Stimulated activated CD8-positive, alpha-beta memory T cell treated with anti-CD3 and anti-CD28 coated beads, Interleukin-4, amount 100 ng/mL, for 24 hours (primary cell): ENCODE measurements around the gene COL25A1.

Experiments
- DNase-seq: peaks from one replicate; pipeline ENCODE4 v3.0.0-alpha.2; 2020; ENCODE audit warnings: low read depth

Gene COL25A1

DNA sequence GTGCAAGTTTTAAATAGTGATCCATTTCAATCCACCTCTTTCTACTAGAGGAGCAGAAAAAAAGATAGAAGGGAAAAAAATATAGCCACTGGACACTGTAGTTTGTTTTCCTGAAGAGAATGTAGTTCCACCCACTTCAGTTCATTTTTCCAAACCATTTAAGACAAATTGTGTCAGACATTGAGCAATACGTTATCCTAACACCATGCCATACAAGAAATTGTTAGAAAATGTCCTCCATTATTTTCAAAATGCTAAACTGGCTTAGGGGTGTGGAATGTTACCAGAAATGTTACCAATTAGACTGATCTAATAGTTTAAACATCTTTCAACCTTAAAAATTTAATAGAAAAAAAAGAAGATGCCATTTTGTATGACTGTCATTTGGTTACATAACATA is 491.0 kb downstream of the COL25A1 start:
- no peak for DNase-seq

DNA sequence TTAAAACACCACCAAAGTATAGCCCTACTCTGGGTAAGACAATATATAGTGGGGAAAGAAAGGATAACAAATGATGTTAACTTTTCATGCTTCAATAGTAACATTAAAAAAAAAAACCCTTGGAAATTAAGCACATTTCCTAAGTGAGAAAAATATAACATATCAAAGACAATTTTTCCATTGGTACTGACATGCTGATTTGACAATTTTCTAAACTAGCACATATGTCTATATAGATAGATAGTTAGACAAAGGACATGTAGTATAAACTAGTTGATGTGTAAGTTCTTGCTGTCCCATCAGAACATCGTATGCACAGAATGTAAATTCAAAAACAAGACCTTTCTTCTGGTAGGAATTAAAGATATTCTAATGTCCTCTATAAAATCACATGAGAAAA is 492.4 kb downstream of the COL25A1 start:
- DNase-seq = no peak

DNA sequence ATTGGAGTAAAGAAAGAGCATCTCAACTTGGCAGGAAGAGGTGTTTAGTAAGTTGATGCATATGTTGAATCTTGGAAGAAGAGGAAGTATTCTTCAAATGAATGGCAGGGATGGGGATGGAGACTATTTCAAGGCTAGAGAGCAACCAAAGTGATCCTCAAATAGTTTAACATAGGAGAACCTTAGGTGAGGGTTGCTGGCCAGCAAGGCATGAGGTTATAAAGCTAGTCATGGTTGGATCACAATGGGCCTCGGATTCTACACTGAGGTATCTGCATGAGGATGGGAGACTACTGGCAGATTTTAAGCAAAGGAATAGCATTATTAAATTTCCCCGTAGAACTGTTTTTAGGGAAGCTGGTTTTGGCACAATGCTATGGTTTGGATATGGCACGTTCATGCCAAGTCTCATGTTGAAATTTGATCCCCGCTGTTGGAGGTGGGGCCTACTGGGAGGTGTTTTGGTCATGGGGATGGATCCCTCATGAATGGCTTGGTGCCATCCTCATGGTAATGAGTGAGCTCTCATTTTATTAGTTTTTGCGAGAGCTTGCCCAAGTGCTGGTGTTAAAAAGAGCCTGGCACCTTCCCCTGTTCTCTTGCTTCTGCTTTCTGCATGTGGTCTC is 497.7 kb downstream of the COL25A1 start:
- DNase-seq = no peak

DNA sequence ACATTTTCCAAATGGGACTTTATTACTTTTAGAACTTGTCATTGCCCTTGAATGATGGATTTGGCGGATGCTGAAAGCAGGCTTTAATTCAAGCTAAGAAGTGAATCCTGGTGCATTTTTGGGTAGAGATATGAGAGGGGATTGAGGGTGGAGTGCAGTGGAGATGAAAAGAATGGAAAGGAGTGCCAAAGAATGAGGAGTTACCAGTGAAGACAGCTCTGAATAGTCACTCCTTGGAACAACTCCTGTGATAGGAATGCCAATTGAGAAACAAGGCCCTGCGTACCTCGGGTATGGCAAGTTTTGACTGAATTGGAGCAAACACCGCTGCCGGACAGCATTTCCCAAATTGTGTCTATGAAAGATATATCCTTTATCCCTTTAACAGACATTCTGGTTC is 503.2 kb downstream of the COL25A1 start:
- DNase-seq = no peak

DNA sequence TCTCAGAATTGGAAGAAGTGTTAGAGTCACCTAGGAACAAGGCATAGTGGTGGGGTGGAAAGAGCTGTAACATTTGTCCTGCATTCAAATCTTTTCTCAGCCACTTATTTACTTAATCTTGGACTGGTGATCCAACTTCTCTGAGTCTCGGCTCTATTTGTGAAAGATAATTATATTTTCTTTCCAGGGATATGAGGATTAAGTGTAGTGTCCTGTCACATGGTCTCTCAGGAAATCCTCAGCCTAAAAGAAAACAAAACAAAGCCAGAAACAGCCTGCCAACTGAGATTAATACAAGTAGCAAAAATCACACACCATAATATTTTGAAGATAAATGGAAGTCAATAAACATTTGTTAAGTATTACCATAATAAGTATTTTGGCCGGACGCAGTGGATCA is 506.3 kb downstream of the COL25A1 start:
- DNase-seq = no peak

DNA sequence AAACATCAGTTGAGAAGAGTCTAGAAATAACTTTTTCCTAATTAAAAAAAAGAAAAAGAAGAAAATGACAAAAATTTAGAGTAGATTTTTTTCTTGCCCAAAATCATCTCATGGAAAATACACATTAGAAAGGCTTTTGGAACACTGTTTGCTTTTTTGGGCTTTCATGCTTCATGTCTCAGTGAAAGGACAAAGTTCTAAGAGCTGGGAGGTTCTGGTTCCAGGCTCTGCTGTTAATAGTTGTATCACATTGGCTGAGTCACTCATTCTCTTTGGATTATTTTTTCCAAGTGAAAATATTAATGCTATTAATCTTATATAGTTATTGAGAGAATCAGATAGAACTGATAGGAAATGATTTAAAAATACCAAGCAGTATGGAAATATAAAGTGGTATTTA is 506.7 kb downstream of the COL25A1 start:
- no peak for DNase-seq

DNA sequence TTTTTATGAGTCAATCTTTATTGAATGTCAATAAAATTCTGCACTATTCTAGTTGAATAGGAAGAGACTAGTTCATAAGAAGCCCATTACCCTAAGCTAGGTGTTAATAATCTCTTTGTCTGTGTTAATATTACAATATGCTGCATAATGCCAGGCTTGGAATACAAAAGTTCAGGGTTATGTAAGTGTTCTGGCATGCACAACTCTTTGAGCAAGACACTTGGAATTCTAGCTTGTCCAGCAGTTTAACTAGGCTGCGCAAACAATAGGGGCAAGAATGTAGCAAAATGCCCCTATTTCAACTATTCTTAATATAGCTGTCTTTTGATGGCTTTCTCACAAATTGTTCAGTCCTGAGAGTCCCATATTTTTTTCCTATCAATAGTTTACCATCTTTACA is 508.3 kb downstream of the COL25A1 start:
- no peak for DNase-seq

DNA sequence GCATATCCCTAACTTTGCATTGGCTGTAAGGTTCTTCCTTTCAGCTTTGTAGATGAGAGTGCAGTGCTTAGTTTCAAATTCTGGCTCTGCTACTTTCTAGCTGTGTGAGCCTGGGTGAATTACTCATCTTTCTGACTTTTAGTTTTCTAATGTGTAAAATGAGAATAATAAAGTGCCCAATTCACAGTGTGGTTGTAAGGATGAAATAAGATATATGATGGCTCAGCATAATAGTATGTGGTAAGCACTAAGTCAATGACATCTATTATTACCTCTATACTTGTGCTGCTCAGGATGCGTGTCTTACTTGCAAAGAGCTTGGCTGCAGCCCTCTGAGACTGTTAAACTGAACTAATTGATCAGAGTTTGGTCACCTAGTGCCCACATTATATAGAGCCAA is 509.0 kb downstream of the COL25A1 start:
- no peak for DNase-seq

DNA sequence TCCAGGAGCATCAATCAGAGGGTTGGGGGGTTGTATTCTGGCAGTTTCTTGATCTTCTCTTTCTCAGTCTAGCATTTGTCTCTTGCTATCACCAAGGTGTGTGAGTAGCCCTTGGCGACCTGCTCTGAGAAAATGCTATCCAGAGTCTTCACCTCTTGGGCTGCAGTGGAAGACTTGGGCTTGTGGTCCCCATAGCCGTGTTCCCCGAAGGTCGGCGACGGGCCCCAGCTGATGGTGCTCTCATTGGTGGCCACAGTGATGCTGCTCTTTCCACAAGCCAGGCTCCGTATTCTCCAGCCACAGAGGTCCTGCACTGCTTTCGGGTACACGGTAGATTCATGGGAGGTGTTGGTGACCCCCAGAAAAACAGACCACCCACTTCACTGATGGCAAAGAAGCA is 513.7 kb downstream of the COL25A1 start:
- DNase-seq = no peak

DNA sequence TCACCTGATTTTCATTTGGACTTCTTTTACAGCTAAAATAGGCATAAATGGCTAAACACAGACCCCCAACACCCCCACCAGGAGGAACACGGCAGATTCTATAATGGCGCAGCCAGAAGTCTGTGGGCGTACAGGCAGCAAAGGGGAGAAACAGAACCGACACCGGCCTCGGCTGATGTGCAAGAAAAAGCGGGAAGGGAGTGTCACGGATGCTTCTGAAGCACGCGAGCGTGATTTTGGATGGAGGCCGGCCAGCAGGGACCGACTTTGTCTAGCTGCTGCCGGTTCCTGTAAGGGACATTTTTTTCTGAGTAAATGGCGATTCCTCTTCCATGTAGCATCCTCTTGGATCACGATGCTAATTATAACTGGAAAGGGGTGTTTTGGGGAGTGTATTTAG is 514.7 kb downstream of the COL25A1 start:
- DNase-seq = no peak

DNA sequence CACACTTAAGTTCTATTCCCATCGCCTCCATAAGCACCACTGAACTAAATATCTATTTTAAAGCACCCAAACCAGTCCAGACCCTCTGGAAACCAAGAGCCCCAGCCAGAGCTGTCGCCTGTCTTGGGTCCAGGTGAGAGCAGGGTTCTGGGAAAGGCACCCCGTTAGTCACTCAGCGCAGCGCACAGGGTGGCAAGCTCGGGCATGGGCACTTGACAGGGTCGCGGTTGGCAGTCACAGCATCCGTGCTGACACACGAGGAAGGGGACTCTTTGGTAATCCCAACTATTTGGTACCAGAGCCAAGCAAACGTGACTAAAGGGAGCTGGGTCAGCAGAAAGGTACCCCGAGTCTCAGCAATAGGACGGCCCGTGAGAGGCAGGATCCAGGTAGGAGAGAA is 515.4 kb downstream of the COL25A1 start:
- DNase-seq = no peak

DNA sequence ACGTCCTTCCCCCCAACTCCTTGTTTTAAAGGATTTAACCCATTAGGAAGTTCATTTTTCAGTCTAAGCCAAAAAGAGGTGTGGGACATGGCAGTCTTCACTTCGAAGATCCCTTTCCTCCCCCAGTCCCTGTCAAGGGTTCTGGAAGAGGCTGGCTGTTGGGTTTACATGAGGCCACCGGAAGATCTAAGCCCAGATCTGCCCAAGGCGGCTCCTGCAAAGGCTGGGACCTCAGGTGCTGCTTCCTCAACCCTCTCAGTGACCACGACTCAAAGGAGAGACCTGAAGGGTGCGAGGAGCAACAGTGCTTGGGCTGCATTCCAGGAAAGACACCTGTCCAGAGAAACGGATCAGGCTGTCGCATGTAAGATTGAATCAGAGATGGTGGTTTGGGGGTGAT is 516.1 kb downstream of the COL25A1 start:
- no peak for DNase-seq

DNA sequence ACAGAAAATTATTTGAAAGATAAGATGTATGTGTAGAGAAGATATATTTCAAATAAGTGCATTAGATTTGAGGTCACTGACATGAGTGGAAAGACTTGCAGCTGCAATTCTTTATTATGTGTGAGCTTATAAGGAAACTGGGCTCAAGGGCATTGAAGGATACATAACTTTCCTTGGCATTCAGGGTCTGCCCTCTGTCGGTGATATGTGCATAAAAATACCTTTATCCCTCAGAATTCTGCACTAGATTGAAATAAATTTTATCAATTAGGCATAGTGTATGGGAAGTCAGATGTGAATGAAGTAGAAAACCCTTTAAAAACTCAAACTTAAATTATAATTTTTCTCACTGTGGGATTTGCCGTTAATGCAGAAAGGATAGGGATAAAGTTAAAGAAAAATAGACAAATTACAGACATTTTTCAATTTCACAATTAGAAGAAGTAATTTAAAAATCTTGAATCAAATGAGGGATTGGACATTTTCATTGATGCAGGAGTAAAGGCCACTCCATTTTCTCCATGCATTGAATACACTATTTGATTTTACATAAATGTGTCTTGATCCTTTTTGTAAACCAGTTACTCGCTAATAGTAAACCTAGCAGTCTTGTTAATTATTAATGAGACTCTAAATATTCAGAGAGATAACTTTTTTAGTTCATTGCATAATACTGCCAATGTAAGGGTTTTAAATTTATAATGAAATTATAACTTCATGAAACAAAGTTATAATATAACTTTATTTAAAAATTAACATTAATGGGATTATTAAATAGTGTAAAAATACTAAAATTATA is 518.6 kb downstream of the COL25A1 start:
- no peak for DNase-seq

DNA sequence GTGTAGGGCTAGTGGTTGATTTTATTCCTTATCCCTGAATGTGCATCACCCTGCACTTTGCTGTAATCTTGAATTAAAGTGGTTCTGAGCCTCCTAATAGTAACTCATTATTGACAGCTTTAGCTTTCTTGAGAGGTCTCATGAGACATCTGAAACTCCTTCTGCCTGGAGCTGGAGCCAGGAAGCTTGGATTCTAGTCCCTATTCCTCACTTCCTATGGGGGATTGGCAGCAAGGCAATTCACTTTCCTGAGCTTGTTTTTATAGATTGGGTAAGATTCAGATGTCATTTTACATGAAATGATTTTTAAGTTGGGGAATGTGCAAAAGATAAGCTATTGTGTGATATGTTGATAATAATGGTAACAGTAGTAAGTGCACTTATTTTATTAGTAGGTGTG is 522.5 kb downstream of the COL25A1 start:
- no peak for DNase-seq

DNA sequence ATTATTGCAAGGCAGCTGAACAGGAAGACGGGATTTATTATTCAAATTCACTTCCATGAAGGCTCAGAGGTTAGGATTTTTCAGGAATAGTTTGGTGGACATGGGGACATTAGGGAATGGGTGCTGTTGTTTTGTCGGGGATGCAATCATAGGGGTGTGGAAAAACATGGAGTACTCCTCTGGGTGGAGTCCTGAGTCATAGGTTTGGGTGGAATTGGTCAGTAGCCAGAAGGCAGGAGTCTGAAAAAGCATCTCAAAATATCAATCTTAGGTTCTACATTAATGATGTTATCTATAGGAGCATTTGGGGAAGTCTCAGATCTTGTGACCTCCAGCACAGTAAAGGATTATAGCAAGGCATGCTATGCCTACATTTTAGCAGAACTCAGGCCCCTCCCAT is 525.1 kb downstream of the COL25A1 start:
- no peak for DNase-seq

DNA sequence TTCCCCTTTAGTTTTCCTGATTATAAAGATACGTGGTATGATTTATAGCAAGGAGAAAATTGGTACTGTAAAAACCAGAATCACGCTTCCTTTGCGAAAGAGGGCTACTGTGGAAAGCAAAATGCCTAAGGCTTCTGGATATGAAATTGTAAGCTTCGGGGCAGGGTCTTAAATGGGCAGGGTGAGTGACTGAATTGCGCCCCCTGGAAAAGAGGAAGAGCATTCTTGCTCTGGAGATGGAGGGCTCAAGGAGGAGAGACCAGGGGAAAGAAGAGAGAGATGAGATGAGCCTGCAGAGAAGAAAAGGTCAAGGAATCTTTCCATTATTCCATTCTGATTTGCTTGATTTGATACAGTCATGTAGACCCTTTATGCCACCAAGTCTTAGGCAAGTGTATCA is 526.5 kb downstream of the COL25A1 start:
- DNase-seq = no peak

DNA sequence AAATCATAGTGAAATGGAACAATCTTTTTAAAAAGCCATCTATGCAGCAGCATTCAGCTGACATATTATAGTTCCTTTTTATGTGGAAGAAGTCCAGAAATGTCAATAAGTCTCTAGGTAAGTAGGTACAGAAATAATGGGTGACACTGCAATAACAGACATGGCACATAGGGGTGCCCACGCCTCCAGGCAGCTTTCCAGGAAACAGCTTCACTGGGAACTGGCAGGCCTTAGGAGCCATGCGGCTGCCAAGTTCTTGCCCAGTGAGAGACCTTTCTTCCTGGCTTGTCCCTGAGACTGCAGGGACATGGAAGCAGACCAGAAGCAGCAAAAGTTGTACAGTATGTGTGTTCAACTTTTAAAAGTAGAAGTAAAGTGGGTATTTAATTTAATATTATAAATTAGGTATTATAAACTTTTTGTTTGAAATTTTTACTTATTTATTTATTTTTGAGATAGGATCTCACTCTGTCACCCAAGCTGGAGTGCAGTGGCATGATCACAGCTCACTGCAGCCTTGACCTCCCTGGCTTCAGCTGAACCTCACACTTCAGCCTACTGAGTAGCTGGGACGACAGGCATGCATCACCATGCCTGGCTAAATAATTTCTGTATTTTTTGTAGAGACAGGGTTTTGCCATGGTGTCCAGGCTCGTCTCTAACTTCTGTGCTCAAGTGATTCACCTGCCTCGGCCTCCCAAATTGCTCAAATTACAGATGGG is 527.5 kb downstream of the COL25A1 start:
- DNase-seq = no peak

DNA sequence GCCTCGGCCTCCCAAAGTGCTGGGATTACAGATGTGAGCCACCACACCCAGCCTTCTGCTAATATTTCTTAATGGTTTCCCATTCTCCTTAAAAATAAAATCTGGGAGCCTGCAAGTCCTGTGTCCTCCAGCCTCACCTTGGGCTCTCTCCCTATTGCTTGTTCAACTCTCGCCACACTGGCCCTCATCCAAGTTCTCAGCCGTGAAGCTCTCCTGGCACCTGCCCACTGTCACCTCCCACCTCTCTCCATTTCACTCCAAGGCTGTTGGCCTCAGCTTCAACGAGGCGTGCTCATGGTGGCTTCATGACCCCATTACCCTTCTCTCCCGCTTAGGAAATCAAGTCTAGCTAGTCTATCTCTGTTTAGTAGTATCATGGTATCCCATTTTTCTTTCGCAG is 530.1 kb downstream of the COL25A1 start:
- no peak for DNase-seq

DNA sequence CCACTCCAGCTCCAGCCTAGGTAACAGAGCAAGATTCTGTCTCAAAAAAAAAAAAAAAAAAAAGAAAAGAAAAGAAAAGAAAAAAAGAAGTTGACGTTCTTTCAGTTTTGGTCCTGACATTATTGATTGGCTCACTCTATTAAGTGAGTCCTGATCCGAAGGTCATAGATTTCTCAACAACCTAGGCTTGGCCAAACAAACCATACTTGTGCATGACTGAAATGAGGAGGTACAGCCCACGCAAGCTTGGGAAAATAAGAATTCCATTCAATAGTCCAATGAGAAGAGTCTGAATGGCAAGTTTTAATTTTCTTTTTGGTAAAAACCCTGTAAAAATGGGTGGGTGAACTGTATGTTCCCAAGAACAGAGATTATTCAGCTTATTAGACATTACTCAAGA is 536.4 kb downstream of the COL25A1 start:
- no peak for DNase-seq

DNA sequence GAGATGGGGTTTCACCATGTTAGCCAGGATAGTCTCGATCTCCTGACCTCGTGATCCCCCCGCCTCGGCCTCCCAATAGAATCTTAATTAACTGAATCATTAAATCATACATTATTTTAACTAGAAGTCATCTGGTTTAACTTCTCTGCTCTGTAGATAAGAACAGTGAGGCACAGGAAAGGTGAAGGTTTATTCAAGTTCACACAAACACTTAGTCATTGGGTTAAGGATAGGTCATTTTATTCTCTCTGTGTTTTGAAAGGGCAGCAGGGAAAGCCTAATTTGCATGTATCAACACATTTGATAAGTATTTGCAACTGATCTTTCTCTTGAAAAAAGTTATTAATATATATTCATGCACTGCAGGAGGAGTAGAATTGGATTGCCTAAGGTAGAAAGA is 538.5 kb downstream of the COL25A1 start:
- DNase-seq = no peak

DNA sequence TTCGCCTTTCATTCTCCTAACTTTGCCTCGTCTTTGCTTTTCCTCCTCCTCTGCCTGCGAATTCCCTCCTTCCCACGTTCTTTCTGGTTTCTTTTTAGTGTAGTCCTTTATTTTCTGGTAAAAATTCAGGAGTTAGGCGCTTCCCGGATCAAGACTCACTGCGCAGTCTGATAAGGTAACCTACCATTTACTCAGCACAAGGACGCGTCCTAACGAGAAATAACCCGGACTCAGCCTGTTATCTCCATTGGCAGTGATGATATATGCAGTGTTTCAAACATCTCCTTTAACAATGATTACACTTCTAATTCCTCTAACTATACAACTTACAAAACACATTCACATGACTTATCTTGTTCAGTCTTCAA is 539.2 kb downstream of the COL25A1 start:
- no peak for DNase-seq

DNA sequence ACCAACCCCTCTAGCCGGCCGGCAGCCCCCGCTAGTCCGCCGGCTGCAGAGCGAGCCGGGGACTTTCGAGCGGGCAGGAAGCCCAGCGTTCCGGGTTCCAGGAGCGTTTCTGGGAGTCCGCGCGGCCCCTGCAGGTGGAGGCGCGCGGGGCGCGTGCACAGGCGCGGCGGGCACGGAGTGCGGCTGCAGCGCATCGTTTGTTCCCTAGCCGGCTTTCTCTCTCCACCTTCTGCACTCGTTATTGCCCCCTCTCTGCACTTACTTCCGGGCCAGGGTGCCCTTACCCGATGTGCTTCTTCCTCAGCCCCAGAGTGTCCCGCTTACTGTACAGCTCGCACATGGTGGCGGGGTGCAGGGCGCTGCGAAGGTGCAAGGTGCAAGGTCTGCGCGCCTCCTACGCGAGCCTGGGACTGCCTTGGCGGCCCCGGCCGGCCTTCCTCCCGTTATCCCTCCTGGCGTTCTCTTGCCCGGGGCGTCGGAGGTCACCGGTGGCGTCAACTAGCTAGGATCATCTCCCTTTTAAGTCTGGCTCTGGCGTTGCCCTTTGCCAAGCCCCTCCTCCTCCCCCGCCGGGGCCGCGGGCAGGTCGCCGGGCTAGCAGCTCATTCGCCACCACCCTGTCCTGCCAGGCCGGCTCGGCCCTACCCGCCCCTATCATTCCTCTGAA is 539.8 kb downstream of the COL25A1 start, which contains the start of gene ETNPPL:
ETNPPL (minus strand) TSS at position 495 of the 667 bp plus-strand sequence; CDS start at position 340, 155 bp downstream.
- peak; percentile 1 for DNase-seq
